ENCODE results near the gene SCGB1D1.

The SCGB1D1 gene, protein sequence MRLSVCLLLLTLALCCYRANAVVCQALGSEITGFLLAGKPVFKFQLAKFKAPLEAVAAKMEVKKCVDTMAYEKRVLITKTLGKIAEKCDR

GRCh38 chr11:62190011-62190410, at the start of gene SCGB1D1:
TSS of gene SCGB1D1 (plus strand) at chr11:62190216. CDS start at chr11:62190285, 69 bp downstream.
- no peak for DNase-seq

GRCh38 chr11:62140304-62141110, 49.5 kb upstream of the SCGB1D1 start:
- DNase-seq, result no peak

GRCh38 chr11:62141111-62142042, 48.6 kb upstream of the SCGB1D1 start:
- no peak for DNase-seq

DNA sequence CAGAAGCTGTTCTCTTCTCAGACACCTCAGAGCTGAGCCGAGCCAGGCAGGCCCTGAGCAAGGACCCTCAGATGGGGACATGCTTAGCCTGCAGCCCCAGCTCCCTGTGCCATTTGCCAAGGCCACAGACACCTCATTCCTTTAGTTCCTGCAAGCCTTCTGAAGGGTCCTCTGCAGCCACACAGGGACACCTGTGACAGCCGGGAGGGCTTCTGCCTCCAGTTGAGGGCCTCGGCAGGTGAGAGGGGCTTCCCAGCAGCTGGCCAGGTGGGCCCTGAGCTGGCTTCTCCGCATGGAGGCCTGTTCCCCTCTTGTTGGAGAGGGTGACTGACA, 48.0 kb upstream of the SCGB1D1 start:
- no peak for DNase-seq

DNA sequence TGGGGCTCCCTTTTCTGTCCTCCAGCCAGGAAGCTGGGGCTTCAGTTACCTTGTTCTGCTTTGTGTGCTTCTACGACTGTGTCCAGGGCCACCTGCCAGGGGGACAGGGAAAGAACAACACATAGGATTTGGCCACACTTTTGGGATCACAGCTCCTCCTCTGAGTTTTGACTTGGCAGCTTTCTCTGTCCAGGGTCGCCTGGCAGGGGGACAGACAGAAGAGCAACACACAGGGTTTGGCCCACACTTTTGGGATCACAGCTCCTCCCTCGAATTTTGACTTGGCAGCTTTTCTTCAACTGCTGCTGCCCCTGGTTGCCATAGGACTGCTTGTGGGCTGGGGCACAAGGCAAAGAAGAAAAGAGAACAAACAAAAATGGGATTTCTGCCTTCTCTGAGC, 47.1 kb upstream of the SCGB1D1 start:
- no peak for DNase-seq

DNA sequence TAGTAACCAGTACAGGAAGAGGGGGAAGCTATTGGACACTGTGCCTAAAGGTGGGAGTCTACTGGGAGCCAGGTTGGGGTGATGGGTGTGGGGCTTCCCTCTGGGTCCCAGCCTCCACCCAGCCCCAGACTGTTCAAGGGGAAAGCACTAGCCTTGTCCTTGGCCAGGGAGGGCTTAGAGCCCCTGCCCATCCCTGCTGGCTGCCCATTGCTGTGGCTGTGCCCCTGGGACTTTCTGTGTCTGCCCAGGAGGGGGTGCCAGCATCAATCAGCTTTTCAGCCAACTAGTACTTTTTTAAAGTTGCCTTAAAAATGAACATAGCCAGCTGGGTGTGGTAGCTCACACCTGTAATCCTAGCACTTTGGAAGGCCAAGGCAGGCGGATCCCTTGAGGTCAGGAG, 46.3 kb upstream of the SCGB1D1 start:
- no peak for DNase-seq

GRCh38 chr11:62144641-62145255, 45.3 kb upstream of the SCGB1D1 start:
- DNase-seq, result no peak

GRCh38 chr11:62145261-62145871, 44.6 kb upstream of the SCGB1D1 start:
- no peak for DNase-seq

DNA sequence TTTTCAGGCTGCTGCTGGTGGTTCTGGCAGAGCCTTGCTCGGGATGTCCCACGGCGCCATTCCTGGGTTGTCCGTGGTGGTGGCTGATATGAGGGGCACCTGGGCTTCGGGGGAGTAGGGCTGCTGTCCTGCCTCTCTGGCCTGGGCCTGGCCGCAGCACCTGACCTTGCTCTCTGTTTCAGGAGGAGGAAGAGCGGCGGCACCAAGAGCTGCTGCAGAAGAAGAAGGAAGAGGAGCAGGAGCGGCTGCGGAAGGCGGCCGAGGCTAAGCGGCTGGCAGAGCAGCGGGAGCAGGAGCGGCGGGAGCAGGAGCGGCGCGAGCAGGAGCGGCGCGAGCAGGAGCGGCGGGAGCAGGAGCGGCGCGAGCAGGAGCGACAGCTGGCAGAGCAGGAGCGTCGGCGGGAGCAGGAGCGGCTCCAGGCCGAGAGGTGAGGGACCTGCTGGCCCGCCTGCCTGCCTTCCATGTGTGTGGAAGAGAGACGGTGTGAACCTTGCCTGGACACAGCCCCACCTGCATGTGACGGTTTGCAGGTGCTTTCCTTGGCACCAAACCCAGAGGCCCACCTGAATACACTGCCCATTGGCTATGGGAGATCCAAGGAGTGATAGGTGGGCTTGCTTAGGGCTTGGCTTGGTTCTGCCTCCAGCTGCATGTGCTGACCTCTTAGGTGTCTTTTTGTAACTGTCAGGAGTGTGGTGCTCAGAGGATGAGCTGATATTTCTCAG, 43.4 kb upstream of the SCGB1D1 start:
- no peak for DNase-seq

DNA sequence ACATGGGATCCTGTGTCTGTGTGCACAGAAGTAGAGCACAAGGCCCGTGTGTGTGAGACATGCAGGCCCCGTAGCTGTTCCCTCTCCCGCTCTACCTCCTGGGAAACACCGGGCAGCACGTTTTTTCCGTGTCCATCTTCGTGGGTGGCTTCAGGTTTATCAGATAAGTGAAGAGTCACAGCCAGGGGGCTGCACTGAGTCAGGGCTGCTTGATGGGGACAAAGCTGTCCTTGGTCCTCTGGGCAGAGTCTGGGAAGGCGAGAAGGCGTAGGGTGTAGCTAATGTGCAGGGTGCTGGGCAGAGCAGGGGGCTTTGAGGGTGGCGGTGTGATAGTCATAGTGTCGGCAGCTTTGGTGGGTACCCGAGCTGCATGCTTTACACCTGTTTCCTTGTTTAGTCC, 42.5 kb upstream of the SCGB1D1 start:
- DNase-seq, result no peak

- DNase-seq, result no peak
These were observed 41.6 kb upstream of the SCGB1D1 start for GRCh38 chr11:62148271-62148980.

GRCh38 chr11:62149986-62150886, 39.8 kb upstream of the SCGB1D1 start:
- no peak for DNase-seq

DNA sequence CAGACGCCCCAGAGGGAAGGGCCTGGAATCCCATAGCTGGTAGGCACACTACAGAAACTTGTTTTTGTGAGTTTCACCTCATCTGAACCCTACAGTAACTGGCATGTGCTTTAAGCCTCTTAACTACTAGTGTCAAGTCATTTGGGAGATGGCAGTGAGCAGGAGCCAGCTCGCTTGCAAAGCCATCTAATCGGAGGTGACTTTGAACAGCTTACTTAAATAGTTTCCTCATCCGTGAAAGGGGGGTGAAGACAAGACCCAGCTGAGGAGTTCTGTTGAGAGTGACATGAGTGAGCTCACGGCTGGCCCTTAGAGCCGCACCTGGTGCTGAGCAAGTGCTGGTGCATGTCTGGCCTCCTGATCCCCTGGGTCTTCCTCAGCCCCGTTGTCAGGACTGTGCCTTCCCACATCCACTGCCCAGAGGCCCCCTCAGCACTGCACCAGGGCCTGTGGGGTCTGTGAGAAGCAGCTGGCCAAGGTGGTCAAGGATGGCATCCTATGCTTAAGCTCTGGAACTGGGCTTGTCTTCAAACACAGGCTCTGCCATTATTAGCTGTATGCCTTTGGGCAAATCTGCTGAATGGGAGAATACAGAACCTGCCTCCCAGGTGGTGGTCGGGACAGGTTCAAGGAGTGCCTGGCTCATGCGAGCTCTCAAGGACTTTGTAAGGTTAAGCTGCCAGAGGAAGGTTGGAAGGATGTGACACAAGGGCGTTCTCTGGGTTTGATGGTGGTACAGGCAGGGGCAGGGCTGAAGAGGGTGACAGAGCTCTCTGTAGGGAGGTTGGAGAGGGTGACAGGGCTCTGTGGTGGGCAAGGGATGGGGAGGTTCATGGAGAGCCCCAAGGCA, 38.9 kb upstream of the SCGB1D1 start:
- DNase-seq, result no peak

GRCh38 chr11:62151737-62152102, 38.3 kb upstream of the SCGB1D1 start:
- no peak for DNase-seq

- DNase-seq, result no peak
These were observed 37.5 kb upstream of the SCGB1D1 start for GRCh38 chr11:62152245-62153086.

GRCh38 chr11:62153087-62153395, 37.0 kb upstream of the SCGB1D1 start:
- no peak for DNase-seq

GRCh38 chr11:62153617-62154016, 36.4 kb upstream of the SCGB1D1 start:
- DNase-seq, result no peak

- no peak for DNase-seq
These were observed 32.4 kb upstream of the SCGB1D1 start for GRCh38 chr11:62157603-62158002.

GRCh38 chr11:62166371-62166770, 23.6 kb upstream of the SCGB1D1 start:
- no peak for DNase-seq

All from NCI-H187 treated with DMSO at 0.1 percent for 48 hours (cell line).